ENCODE results near the gene WNK2.

WNK2 gene

DNA sequence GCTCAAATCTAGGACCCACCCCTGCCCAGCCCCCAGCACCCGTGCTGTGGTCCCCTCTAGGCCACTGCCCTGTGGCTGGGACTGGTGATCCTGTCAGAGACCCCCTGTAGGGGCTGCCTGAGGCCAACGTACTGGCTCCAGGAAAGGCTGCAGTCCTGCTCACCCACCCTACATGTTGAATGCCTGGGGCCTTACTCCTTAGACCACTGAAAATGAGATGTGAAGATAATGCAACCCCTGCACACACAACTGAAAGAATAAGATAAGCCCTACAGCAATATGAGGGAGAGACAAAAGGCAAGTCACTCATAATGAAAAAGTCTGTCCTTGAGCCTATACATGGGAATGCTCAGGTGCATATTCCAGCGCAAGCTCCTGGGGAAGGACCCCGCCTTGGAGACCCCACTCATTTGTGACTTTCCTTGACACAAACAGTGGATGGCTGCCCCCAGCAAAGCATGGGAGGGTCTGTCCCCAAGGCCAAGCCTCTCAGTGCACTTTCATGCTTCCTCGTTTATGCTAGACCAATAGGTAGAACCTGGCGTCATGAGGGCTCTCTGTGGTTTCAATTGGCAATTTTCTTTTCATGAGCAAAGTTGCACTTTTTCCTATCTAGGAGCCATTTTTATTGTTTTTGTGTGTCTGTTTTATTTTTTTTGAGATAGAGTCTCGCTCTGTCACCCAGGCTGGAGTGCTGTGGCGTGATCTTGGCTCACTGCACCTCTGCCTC is 12.5 kb upstream of the WNK2 start:
- Histone ChIP-seq H3K27me3 (peaks cover 0 to 9% of the 10 kb centered on the region in 2 donors), H3K4me1 (no peaks in the 10 kb centered on the region), H3K36me3 (no peaks in the 10 kb centered on the region), H3K9me3 (no peaks in the 10 kb centered on the region), H3K4me3 (no peak overlapping the region), H3K27ac (no peak overlapping the region)
- intact Hi-C loops (cut with DNase I; ENCODE audit: low total_unique reads), result no loop called here
- TF ChIP-seq, protein P1, sequence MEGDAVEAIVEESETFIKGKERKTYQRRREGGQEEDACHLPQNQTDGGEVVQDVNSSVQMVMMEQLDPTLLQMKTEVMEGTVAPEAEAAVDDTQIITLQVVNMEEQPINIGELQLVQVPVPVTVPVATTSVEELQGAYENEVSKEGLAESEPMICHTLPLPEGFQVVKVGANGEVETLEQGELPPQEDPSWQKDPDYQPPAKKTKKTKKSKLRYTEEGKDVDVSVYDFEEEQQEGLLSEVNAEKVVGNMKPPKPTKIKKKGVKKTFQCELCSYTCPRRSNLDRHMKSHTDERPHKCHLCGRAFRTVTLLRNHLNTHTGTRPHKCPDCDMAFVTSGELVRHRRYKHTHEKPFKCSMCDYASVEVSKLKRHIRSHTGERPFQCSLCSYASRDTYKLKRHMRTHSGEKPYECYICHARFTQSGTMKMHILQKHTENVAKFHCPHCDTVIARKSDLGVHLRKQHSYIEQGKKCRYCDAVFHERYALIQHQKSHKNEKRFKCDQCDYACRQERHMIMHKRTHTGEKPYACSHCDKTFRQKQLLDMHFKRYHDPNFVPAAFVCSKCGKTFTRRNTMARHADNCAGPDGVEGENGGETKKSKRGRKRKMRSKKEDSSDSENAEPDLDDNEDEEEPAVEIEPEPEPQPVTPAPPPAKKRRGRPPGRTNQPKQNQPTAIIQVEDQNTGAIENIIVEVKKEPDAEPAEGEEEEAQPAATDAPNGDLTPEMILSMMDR (IDR thresholded peaks at IDR 0.05), result no peak
- DNase-seq, result no peak

DNA sequence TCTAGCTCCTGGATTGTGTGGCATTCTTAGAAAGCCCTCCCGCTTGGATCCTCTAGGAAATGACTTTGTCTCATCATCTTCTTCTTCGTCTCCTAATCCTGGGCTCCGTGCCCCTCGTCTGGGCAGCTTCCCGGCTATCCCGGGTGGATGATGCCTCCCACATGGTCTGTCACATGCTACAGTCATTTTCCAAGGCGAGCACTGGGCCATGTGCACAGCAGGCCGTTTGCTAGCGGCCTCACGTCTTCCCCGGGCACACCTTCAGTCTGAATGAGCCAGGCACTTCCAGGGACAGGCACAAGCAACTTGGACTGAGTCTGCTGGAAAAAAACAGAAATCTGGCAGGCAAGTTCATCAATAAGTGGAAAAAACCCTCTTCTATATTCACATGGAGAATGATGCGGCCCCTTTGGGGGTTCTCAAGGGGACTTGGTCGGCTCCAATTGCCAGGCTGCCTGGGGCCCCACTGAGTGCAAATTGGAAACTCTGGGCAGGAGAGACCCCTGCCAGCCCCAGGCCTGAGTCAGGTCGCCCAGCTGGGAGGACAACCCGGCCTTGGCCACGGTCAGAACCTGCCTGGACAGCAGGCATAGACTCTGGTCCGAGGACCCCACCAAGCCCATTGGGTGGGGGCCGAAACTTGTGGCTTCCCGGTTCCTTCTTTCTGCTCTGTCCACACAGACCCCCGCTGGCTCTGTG is 11.1 kb upstream of the WNK2 start:
- Histone ChIP-seq H3K36me3 (no peaks in the 10 kb centered on the region), H3K4me1 (no peaks in the 10 kb centered on the region), H3K27me3 (peaks cover 0 to 9% of the 10 kb centered on the region in 2 donors), H3K9me3 (no peaks in the 10 kb centered on the region), H3K4me3 (no peak overlapping the region), H3K27ac (no peak overlapping the region)
- intact Hi-C loops (cut with DNase I; ENCODE audit: low total_unique reads), result no loop called here
- DNase-seq, result no peak
- TF ChIP-seq, protein P1 (IDR thresholded peaks at IDR 0.05), result no peak

DNA sequence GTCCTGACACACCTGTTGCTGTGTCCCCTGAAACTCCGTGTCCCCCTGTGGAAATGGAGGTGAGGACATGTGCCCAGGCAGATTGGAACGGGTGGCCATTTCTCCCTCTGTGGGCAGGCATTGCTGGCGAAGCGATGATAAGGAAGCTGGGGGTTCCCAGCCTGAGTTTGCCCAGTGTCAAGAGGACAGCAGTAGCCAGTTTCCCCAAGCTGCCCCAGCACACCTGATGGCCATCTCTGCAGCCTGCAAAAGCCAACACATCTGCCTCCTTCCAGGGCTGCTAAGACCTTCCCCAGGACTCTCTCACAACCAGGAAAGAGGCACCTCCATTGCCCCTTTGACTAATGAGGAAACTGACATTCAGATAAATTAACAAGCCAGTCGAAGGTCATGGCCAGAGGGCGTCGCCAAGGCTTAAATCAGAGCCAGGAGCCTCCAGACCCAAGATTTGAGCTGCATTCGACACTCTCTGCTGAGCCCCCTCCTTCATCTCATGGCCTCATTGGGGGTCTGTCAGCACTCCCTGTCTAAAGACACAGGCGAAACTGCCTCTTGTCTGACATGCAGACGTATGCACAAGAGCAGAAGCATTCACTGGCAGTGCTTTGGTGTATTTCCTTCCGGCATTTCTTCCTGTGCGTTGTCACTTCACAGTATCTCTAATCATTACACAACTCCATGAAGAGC is 10.4 kb upstream of the WNK2 start:
- H3K9me3 ChIP-seq, result no peaks in the 10 kb centered on the region
- no peaks in the 10 kb centered on the region for H3K36me3 ChIP-seq
- H3K4me3 ChIP-seq, result no peak overlapping the region
- intact Hi-C loops (cut with DNase I; ENCODE audit: low total_unique reads), result no loop called here
- H3K27me3 ChIP-seq, result peaks cover 0 to 9% of the 10 kb centered on the region in 2 donors
- TF ChIP-seq, protein P1 (IDR thresholded peaks at IDR 0.05), result no peak
- no peak for DNase-seq
- no peak overlapping the region for H3K27ac ChIP-seq
- H3K4me1 ChIP-seq, result no peaks in the 10 kb centered on the region

DNA sequence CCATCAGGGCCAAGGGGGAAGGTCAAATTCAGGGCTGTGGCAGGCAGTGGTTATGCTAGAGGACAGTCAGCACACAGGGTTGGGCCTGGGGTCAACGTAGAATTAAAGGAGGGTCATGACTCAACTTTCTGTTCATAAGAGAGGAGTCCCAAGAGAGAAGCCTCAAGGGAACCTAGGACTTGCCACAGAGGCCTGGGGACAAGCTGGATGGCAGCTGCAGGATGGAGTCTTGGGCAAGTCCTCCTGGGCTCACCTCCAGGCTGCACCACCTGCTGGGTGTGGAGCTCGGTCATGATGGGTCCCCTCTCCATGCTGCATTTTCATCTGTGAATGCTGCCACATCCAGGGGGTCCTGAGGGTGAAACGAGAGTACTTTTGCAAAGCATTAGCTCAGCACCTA is 9.0 kb upstream of the WNK2 start:
- H3K36me3 ChIP-seq, result no peaks in the 10 kb centered on the region
- intact Hi-C loops (cut with DNase I; ENCODE audit: low total_unique reads), result no loop called here

DNA sequence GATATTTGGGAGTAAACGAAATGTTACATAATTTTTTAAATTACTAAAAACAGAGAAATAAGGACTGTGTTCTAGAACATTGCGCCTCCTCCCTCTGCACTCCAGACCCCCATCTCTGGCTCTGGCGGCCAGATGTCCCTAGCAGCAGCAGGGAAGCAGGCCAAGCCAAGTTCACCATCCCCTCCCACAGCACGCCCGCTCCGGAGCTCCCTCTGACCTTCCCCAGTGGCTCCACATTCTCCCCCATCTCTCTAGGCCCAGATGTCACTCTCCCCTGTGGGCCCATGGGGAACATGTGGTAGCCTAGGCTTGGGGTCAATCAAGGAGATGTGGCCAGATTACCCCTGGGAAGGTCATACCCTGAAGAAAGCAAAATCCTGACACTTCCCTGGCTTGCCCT is 6.3 kb upstream of the WNK2 start:
- Histone ChIP-seq H3K9me3 (no peaks in the 10 kb centered on the region), H3K27ac (no peak overlapping the region), H3K4me3 (no peak overlapping the region), H3K36me3 (no peaks in the 10 kb centered on the region), H3K27me3 (peaks cover 0 to 9% of the 10 kb centered on the region in 2 donors), H3K4me1 (no peaks in the 10 kb centered on the region)
- TF ChIP-seq, protein P1 (IDR thresholded peaks at IDR 0.05), result no peak
- DNase-seq, result no peak
- intact Hi-C loops (cut with DNase I; ENCODE audit: low total_unique reads), result no loop called here

More for the DNA sequence above, 9.0 kb upstream of the WNK2 start:
- H3K9me3 ChIP-seq, result no peaks in the 10 kb centered on the region
- no peak overlapping the region for H3K27ac ChIP-seq
- H3K27me3 ChIP-seq, result peaks cover 0 to 9% of the 10 kb centered on the region in 2 donors
- TF ChIP-seq, protein P1 (IDR thresholded peaks at IDR 0.05), result no peak
- H3K4me3 ChIP-seq, result no peak overlapping the region
- no peaks in the 10 kb centered on the region for H3K4me1 ChIP-seq
- DNase-seq, result no peak
